NCI-H1092 treated with DMSO at 0.1 percent for 48 hours (cell line): Measurements from ENCODE around the gene ACKR2.

Experiments used
- DNase-seq: peaks from one replicate; lab custom pipeline; 2025; lab: John Stamatoyannopoulos, UW

The ACKR2 gene

DNA sequence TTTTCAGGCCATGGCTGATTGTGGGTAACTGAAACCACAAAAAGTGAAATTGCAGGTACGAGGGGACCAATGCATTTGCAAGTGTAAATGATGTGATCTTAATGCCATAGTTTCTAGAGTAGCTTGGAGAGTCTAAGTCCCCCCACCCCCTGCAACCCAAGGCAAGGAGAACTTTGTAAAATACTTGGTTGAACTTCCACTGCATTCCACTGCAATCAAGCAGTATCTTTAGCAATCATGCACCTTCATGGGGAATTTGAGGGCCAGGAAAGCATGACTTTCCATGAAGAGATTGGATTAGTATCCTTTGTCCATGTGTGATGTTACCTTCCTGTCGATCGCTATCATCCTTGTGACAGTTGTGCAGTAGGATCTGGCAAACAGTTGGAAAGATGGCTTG lies 77.8 kb downstream of the ACKR2 start:
- DNase-seq = no peak

DNA sequence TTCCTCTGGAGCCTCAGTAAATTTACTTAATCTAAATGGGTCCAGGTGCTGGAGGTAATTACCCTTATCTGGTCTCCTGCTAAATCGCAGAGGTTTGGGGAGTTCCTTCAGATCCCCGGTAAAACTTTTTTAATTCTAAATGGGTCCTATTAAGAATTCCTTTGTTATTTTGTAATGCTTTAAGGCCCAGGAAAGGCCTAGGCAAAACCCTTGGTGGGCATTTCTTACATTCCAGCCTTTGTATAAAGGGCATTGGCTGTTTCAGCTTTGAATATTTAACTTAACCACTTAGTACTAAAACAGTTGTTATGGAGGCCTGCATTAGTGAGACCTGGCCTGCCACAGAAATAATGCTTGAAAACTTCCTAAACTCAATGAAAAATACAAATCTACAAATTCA lies 81.8 kb downstream of the ACKR2 start:
- no peak for DNase-seq

DNA sequence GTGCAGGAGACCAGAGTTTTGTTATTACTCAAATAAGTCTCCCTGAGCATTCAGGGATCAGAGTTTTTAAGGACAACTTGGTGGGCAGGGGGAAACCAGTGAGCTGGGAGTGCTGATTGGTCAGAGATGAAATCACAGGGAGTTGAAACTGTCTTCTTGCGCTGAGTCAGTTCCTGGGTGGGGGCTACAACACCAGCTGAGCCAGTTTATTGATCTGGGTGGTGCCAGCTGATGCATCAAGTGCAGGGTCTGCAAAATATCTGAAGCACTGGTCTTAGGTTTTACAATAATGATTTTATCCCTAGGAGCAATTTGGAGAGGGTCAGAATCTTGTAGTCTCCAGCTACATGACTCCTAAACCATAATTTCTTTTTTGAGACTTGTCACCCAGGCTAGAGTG lies 82.9 kb downstream of the ACKR2 start:
- no peak for DNase-seq

DNA sequence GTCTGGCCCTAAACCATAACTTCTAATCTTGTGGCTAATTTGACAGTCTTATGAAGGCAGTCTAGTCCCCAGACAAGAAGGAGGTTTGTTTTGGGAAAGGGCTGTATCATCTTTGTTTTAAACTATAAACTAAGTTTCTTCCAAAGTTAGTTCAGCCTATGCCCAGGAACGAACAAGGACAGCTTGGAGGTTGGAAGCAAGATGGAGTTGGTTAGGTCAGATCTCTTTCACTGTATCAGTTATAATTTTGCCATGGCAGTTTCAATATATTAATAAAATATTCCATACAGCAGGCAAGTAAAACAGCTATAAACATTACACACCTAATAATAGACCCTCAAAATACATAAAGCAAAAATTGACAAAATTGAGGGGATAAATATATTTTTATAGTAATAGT lies 83.6 kb downstream of the ACKR2 start:
- no peak for DNase-seq

DNA sequence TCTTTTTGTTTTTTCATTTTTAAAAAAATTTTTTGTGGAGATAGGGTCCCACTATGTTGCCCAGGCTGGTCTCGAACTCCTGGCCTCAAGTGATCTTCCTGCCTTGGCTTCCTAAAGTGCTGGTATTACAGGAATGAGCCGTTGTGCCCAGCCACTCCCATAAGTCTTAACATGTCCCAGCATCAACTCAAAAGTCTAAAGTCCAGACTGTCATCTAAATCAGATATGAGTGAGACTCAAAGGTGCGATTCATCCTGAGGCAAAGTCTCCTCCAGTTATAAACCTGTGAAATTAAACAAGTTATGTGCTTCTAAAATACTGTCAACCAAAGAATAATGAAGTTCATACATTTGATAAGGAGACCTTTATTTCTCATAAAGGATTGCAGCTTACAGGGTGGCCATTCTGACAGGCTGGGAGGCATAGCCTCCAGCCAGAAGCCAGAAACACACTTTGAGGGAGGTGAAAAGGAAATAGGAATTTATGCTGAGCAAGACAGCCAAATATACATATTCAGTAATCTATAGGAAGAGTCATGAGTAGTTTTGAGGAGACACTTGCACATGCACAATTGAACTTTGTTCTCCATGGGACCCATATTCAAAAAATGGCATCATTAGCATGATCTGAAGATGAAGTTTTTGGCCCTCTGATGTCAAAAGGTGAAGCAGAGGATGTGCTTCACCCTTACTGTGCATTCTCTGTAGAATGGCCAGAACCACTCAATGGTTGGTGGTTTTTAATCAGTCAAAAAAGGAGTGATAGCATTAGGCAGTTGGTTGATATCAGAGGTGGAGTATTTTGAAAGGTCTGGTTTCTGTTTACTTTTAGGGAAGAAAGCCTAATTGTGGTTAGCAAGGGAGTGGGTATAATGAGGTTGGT lies 85.7 kb downstream of the ACKR2 start:
- no peak for DNase-seq

DNA sequence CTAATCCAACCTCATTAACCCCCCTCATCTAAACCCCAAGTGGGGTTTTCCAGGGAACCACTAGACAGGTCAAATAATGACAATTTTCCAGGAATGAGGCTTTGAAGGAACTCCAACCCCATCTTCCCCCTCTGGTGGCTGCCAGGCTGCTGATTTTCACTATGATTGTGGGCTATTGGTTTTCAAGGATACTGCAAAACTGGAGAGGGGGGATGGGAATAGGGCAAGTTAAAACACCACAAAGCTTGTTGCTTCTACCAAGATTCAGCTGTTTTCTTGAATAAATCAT lies 86.3 kb downstream of the ACKR2 start:
- DNase-seq = no peak

DNA sequence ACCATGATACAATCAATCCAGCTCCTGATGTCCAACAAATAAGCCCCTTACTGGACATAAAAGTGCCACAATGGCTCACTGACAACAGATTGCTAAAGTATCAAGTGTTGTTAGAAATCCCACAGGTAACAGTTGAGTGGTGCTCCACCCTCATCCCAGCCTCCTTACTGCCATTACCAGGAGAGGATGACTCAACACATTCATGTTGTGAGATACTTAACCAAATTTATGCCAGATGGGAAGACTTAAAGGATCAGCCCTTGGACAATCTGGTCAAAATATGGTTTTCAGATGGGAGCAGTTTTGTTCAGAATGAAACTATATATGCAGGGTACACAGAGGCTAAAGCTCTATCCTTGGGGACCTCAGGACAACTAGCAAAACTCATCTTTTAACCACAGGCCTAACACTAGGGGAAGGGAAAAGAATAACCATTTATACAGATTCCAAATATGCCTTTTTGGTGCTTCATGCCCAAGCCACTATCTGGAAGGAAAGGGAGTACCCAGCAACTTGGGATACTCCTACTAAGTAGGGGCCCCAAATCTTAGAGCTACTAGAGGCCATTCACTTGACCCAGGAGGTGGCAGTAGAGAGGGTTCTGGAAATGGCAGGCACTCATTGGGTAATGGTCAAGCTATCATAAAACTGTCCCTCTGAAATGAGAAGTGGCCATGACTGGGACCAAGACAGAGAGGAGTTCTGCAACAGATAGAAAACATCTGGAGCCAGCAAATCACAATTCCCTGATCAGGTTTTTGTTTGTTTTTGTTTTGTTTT lies 89.8 kb downstream of the ACKR2 start:
- no peak for DNase-seq

DNA sequence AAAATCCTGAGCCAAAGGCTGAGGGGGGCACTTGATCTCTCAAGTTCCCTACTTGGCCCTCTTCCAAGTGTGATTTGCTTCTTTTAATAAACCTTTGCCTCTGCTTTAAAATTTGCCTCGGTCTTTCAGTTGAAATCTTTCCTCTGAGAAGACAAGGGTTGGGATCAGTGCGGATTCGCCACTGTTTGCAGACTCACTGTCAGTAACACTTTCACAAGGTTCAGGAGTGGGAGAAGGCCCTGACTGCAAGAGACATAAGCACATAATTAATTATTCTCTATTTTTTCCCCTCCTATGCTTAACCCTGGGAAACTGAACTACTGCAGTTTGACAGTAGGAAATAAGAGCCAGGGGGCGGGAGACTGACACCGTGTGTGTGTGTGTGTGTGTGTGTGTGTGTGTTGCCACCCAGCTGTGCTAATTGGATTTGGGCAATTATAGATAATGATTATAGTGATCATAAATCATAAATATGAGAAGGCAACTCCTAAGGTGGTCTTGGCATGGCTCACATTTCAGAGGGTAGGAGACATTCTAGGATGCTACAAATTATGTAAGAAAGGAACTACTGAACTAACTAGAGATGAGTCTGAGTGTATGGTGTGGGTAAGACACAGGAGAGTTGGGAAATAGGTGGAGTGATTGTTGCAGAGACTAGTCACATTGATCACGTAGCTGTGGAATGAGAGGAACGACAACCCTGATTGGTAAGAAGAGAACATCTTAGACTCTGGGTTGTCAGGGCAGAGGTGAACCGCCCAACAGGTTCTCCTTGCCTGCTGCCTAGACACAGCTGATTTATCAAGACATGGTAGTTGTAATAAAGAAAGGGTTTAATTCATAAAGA lies 91.2 kb downstream of the ACKR2 start:
- DNase-seq = no peak

DNA sequence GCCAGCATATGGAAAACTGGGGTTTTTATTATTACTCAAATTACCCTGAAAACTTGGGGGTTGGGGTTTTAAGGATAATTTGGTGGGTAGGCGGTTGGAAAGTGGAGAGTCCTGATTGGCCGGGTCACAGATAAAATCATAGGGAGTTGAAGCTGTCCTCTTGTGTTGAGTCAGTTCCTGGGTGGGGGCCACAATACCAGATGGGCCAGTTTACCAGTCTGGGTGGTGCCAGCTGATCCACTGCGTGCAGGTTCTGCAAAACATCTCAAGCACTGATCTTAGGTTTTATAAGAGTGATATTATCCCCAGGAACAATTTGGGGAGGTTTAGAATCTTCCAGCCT lies 91.8 kb downstream of the ACKR2 start:
- DNase-seq = no peak

DNA sequence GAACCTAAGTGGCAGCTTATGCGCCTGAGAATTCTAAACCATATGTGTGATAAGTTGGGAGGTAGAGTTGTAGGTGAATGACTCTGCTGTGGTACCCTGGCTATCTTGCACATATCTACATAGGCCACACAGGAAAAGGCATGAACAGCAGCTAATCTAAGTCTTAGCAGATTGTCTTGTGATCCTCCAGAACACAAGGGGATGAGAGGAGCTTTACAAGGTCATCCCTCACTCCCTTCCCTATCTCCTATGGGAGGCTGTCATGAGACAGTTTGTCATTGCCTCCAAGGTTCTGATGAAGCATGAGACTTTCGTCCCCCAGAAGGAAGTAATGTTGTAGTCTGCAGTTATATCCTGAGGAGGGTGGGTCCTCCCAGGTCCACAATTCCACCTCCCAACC lies 93.0 kb downstream of the ACKR2 start:
- DNase-seq = no peak

DNA sequence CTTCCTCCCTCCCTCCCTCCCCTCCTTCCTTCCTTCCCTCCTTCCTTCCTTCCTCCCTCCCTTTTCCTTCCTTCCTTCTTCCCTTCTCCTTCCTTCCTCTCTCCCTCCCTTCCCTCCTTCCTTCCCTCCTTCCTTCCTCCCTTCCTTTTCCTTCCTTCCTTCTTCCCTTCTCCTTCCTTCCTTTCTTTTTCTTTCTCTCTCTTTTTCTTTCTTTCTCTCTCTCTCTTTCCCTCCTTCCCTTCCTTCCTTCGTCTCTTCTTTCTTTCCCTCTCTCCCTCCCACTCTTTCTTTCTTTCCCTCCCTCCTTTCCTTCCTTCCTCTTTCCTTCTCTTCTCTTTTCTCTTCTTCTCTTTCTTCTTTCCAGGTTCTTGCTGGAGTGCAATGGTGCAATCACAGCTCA lies 94.8 kb downstream of the ACKR2 start:
- no peak for DNase-seq

DNA sequence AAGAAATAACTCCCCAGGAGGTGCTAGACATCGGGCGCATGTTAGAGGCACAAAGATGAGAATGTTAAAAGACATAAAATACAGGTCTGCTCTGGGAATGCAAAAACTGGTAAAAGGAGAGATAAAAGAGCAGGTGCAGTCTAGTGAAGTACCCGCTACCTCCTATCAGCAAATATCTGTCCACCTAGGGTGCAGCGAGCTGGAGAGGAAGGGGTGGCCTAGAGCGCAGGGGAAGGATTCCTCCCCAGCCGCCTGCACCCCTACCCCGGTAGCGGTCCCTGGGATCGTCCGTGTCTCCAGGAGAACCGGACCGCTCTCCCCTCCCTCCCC lies 96.5 kb downstream of the ACKR2 start:
- DNase-seq = peak; percentile 51

DNA sequence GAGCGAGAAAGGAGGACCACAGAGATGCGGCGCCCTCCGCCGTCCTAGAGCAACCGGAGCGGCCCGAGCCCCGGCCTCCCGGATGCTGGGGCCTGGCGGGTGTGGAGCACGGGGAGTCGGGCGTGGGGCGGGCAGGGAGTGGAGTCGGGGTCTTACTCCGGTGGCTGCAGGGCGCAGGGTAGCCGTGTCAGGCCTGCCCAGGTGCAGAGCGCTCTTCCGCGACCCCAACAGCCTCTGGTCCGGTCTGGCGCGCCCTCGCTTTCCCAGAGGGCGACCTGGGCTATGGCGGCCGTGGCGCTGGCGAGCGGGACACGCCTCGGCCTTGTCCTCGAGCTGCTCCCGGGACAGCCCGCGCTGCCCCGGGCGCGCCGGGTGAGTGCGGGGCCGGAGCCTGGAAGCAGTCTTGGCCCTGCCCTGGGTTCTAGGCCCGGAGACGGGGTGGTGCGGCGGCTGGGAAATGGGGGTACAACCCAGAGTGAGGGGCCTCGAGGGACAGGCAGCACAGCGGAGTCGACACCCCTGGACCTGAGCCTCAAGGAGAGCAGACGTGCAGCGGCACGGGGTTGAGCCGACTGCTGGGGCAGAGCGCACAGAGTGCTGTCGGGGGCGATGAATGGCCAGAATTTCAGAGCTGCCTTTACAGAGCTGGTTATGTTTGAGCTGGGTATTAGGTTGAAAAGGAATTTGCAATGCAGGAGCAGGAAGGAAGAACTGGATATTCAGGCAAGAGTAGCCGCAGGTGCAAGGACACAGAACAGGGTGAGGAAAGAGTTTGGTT lies 97.0 kb downstream of the ACKR2 start, which contains the start of gene ZNF662:
Gene ZNF662 (plus strand): TSS at position 73 of the 778 bp plus-strand sequence. CDS start 1,973 bp downstream, outside the sequence.
- peak; percentile 3 for DNase-seq

DNA sequence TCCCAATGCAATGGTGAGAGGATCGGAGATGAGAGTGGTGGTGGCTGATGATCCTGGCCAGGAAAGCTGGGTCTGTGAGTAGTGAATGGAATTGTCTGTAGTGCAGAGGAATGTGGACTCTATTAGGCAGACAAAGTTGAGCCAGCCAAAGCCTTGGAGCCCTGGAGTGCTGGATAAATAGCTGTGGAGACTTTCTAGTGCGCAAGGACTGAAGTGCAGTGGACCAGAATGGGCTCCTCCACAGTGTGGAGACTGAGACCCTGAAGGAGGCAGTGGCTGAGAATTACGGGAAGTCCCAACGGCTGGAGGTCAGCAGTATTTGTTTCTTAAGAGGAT lies 97.6 kb downstream of the ACKR2 start:
- no peak for DNase-seq

DNA sequence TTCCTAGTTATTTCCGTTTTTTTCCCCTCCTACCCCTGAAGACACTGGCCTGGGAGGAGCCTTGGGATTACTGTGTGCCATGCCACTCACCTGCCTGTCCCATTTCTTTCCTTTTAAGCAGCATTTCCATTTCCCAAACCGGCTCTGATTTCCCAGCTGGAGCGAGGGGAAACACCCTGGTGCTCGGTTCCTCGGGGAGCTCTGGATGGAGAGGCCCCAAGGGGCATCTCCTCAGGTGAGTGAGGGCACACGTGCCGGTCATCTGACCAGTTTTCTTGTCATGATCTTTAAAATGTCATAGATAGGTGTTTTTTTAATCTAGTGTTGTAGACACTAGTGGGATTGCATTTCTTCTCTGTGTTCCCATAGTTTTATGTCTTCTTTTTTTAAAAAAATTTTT lies 99.4 kb downstream of the ACKR2 start:
- no peak for DNase-seq

DNA sequence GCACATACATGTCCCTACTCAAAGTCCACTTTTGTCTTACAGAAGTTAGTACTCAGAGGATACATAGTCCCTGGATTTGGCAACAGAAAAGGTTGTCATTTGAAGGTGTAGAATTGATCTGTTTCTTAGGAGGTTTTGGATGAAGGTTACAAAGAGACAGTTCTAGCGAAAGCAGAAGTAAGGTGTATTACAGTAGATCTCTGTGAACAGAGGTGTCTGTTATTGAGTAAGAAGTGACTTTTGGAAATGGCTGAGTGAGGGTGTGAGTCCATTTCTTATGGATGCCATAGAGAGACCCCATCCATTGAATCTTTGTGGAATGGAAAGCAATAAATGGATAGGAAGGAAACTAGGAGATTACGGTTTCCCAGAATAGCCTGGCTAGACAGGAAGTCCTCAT lies 102.3 kb downstream of the ACKR2 start:
- DNase-seq = no peak

DNA sequence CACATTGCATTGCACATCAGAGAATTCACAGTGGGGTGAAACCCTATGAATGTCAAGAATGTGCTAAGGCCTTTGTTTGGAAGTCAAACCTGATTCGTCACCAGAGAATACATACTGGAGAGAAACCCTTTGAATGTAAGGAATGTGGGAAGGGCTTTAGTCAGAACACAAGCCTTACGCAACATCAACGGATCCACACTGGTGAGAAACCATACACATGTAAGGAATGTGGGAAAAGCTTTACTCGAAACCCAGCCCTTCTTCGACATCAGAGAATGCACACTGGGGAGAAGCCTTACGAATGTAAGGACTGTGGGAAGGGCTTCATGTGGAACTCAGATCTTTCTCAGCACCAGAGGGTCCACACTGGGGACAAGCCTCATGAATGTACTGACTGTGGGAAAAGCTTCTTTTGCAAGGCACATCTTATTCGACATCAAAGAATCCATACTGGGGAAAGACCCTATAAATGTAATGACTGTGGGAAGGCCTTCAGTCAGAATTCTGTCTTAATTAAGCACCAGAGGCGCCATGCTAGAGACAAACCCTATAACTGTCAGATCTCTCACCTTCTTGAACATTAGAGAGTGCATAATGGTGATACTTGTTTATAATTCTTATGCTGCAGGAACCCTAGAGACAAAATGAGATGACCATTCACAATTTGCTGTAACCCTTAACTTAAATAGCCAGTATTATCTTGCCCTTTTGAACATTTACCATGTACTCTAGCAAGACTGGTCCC lies 105.7 kb downstream of the ACKR2 start:
- no peak for DNase-seq
